HG02798 (cell line): Measurements from ENCODE around the gene URM1.
"Not testable (repeated sequence)": the region's sequence is repeated elsewhere in the genome, so short reads cannot be mapped to it uniquely, and the experiment has no call there.

ENCODE experiments used
- ATAC-seq: cut with Tn5 transposase; IDR thresholded peaks from one replicate; pipeline ENCODE4 v1.9.1; 2021; ENCODE audit warnings: mild to moderate bottlenecking; ENCODE audit not compliant: unreplicated experiment, poor library complexity

URM1 gene

GRCh38 chr9:128405077-128405779 is 34.1 kb downstream of the URM1 start:
- no peak for ATAC-seq

- ATAC-seq: no peak
Observed at GRCh38 chr9:128405780-128406171, 34.6 kb downstream of the URM1 start.

GRCh38 chr9:128406848-128407391 is 35.7 kb downstream of the URM1 start:
- no peak for ATAC-seq

- no peak for ATAC-seq
Observed at GRCh38 chr9:128408963-128409431, 37.8 kb downstream of the URM1 start.

- ATAC-seq: no peak
Observed at GRCh38 chr9:128409450-128409849, 38.3 kb downstream of the URM1 start.

GRCh38 chr9:128409978-128410377 is 38.8 kb downstream of the URM1 start:
- no peak for ATAC-seq

- ATAC-seq: no peak
Observed at GRCh38 chr9:128411364-128412119, 40.4 kb downstream of the URM1 start.

- ATAC-seq: no peak
Observed at GRCh38 chr9:128412120-128412790, 41.1 kb downstream of the URM1 start.

- ATAC-seq: not testable (repeated sequence)
Observed at GRCh38 chr9:128413728-128414127, 42.6 kb downstream of the URM1 start.

- no peak for ATAC-seq
Observed at GRCh38 chr9:128414461-128414860, 43.3 kb downstream of the URM1 start.

GRCh38 chr9:128415281-128415680 is 44.1 kb downstream of the URM1 start:
- ATAC-seq: no peak

- ATAC-seq: no peak
Observed at GRCh38 chr9:128416014-128416413, 44.8 kb downstream of the URM1 start.

- ATAC-seq: no peak
Observed at GRCh38 chr9:128416432-128417019, 45.4 kb downstream of the URM1 start.

GRCh38 chr9:128419061-128419925 is 48.1 kb downstream of the URM1 start:
- no peak for ATAC-seq

GRCh38 chr9:128420060-128420650 is 49.0 kb downstream of the URM1 start:
- peak; percentile 83 for ATAC-seq

GRCh38 chr9:128420651-128421481 is 49.7 kb downstream of the URM1 start, which contains the start of gene CERCAM:
TSS of gene CERCAM (plus strand) at chr9:128420857. CDS start at chr9:128420878, 21 bp downstream.
- peak; percentile 73 for ATAC-seq

- no peak for ATAC-seq
Observed at GRCh38 chr9:128421482-128421996, 50.4 kb downstream of the URM1 start.
